IMR-90 (cell line): ENCODE data around the gene CETP. TPM values are rescaled to one million over a fixed set of nuclear protein-coding genes. Genes with fewer than 3 reads are reported as not detected.

Experiments used
- ATAC-seq: fragments of 200-7000 bp; cut with Tn5 transposase; 2 replicates; pipeline ENCODE4 v1.9.1; 2020; ENCODE audit warnings: low read depth, mild to moderate bottlenecking, moderate library complexity
- BruUV-seq: library from RNA; stranded (reverse); fragments of 400-500 nt; replicated peaks from 2 replicates; lab custom pipeline; 2021; lab: Mats Ljungman, UMichigan
- CTCF ChIA-PET: fragments of 300-600 bp; formaldehyde crosslinking; extraction: SDS; loops from one replicate; lab custom pipeline; 2021; ENCODE audit warnings: antibody characterized with exemption; lab: Yijun Ruan, JAX
- POLR2A ChIA-PET: fragments of 300-600 bp; sonication (Branson Sonifier 250); formaldehyde crosslinking; loops from one replicate; lab custom pipeline; 2022; ENCODE audit warnings: antibody characterized with exemption; ENCODE audit not compliant: unreplicated experiment; lab: Charles Lee
- DNase-seq: peaks from one replicate; pipeline ENCODE4 v3.0.0; 2013
- H2AFZ ChIP-seq: replicated peaks from 2 replicates; pipeline ENCODE3; 2013; ENCODE audit warnings: low read length, mild to moderate bottlenecking; ENCODE audit not compliant: poor library complexity
- H2AK5ac ChIP-seq: 2 replicates; pipeline ENCODE4 v1.6.1; 2013; ENCODE audit warnings: low read depth, low read length, inconsistent platforms
- H2AK9ac ChIP-seq: replicated peaks from 2 replicates; pipeline ENCODE3; 2013; ENCODE audit warnings: mild to moderate bottlenecking, low read depth, low read length, moderate library complexity; ENCODE audit not compliant: poor library complexity
- H2BK120ac ChIP-seq: 2 replicates; pipeline ENCODE4 v1.6.1; 2013; ENCODE audit warnings: low read depth, low read length, inconsistent platforms
- H2BK15ac ChIP-seq: 3 replicates; pipeline ENCODE4 v1.6.1; 2013; ENCODE audit warnings: low read depth, low read length, inconsistent platforms
- H2BK20ac ChIP-seq: 2 replicates; pipeline ENCODE4 v1.6.1; 2013; ENCODE audit warnings: low read depth, mild to moderate bottlenecking, inconsistent platforms, low read length, moderate library complexity
- H2BK5ac ChIP-seq: 2 replicates; pipeline ENCODE4 v1.6.1; 2013; ENCODE audit warnings: mild to moderate bottlenecking, low read depth, low read length, inconsistent platforms; ENCODE audit not compliant: poor library complexity, severe bottlenecking
- H3K14ac ChIP-seq: replicated peaks from 2 replicates; pipeline ENCODE4 v1.6.1; 2013; ENCODE audit warnings: low read depth, low read length, inconsistent platforms
- H3K18ac ChIP-seq: 2 replicates; pipeline ENCODE4 v1.6.1; 2013; ENCODE audit warnings: low read depth, low read length, control low read depth
- H3K23ac ChIP-seq: 2 replicates; pipeline ENCODE4 v1.6.1; 2013; ENCODE audit warnings: low read depth, low read length, inconsistent platforms
- H3K27ac ChIP-seq: 2 replicates; pipeline ENCODE4 v1.5.1; 2013; ENCODE audit warnings: mild to moderate bottlenecking, control low read depth, low read length; ENCODE audit not compliant: insufficient read depth
- H3K27me3 ChIP-seq: 2 replicates; pipeline ENCODE4 v1.6.1; 2013; ENCODE audit warnings: low read length; ENCODE audit not compliant: control insufficient read depth, insufficient read depth
- H3K36me3 ChIP-seq: 2 replicates; pipeline ENCODE4 v1.6.1; 2013; ENCODE audit warnings: low read length, mixed read lengths; ENCODE audit not compliant: control insufficient read depth, insufficient read depth
- H3K4ac ChIP-seq: 2 replicates; pipeline ENCODE4 v1.6.1; 2013; ENCODE audit warnings: low read depth, low read length, inconsistent platforms
- H3K4me1 ChIP-seq: 2 replicates; pipeline ENCODE4 v1.6.1; 2013; ENCODE audit warnings: low read length, mixed read lengths; ENCODE audit not compliant: control insufficient read depth, insufficient read depth
- H3K4me2 ChIP-seq: 2 replicates; pipeline ENCODE4 v1.6.1; 2013; ENCODE audit warnings: low read depth, mild to moderate bottlenecking, control low read depth, low read length, moderate library complexity
- H3K4me3 ChIP-seq: 2 replicates; pipeline ENCODE4 v1.5.1; 2013; ENCODE audit warnings: low read depth, mild to moderate bottlenecking, control low read depth, low read length, moderate library complexity; ENCODE audit not compliant: insufficient read depth
- H3K56ac ChIP-seq: 2 replicates; pipeline ENCODE4 v1.6.1; 2013; ENCODE audit warnings: low read length, inconsistent platforms; ENCODE audit not compliant: insufficient read depth; ENCODE audit errors: extremely low read depth
- H3K79me1 ChIP-seq, 2 experiments: 2 replicates each; pipeline ENCODE4 v1.6.1; 2013; ENCODE audit warnings: low read length in 2 of 2, inconsistent platforms in 1 of 2, low read depth in 1 of 2
- H3K9ac ChIP-seq: 2 replicates; pipeline ENCODE4 v1.6.1; 2013; ENCODE audit warnings: low read depth, low read length, control low read depth
- H3K9me1 ChIP-seq: 2 replicates; pipeline ENCODE4 v1.6.1; 2013; ENCODE audit warnings: low read length, inconsistent platforms; ENCODE audit not compliant: insufficient read depth
- H3K9me3 ChIP-seq: 2 replicates; pipeline ENCODE4 v1.6.1; 2013; ENCODE audit warnings: low read length; ENCODE audit not compliant: control insufficient read depth, insufficient read depth
- H4K20me1 ChIP-seq: 2 replicates; pipeline ENCODE4 v1.6.1; 2013; ENCODE audit warnings: low read length, inconsistent platforms; ENCODE audit not compliant: insufficient read depth
- H4K5ac ChIP-seq: 2 replicates; pipeline ENCODE4 v1.6.1; 2013; ENCODE audit warnings: mild to moderate bottlenecking, low read depth, low read length, control low read depth
- H4K8ac ChIP-seq, 2 experiments: 2 replicates each; pipeline ENCODE4 v1.6.1; 2013; ENCODE audit warnings: low read depth in 2 of 2, low read length in 2 of 2, control low read depth in 1 of 2, inconsistent platforms in 1 of 2
- H4K91ac ChIP-seq: 2 replicates; pipeline ENCODE4 v1.6.1; 2013; ENCODE audit warnings: low read depth, low read length, inconsistent platforms; ENCODE audit not compliant: insufficient read depth
- FOS ChIP-seq: fragments of 150-350 bp; IDR thresholded peaks from 2 replicates; pipeline ENCODE4 v1.6.1; 2016; ENCODE audit warnings: low read depth, low read length
- WGBS, 2 experiments: methylation state at CpG; one replicate each; pipeline versions ENCODE4 v1.1.5 to v1.1.7; 2013; ENCODE audit warnings: missing lambda C conversion rate in 2 of 2; ENCODE audit not compliant: insufficient read length in 1 of 2; ENCODE audit errors: extremely low coverage in 2 of 2; 5-methylcytosine and 5-hydroxymethylcytosine counted together
- dilution Hi-C: fragments of 300-500 bp; cut with HindIII; formaldehyde crosslinking; loops from one replicate; pipeline ENCODE4 v1.14.3; 2018; ENCODE audit warnings: low sequenced_read_pairs; ENCODE audit not compliant: unreplicated experiment
- in situ Hi-C: fragments of 300-500 bp; cut with MboI; formaldehyde crosslinking; loops from 3 replicates; pipeline ENCODE4 v1.14.3; 2019; ENCODE audit warnings: low sequenced_read_pairs, inconsistent platforms, mixed read lengths
- intact Hi-C: fragments of 100-400 bp; cut with micrococcal nuclease; formaldehyde crosslinking; loops from 2 replicates; pipeline ENCODE4 v1.10.0; 2022
- polyA plus RNA-seq, 3 experiments: library from polyadenylated mRNA; depleted of rRNA; stranded (reverse); fragments of >200 nt; gene quantifications; 2 replicates each; pipeline ENCODE4 v1.2.3, GENCODE V29; 2012; ENCODE audit warnings: low replicate concordance in 1 of 3
- total RNA-seq: library from RNA; depleted of rRNA; stranded (reverse); fragments of >200 nt; gene quantifications from 2 replicates; pipeline ENCODE4 v1.2.3, GENCODE V29; 2012

Gene CETP
- total and polyA plus RNA-seq, 2 of the 4 experiments (the other 2 are of a cell fraction): not detected

DNA sequence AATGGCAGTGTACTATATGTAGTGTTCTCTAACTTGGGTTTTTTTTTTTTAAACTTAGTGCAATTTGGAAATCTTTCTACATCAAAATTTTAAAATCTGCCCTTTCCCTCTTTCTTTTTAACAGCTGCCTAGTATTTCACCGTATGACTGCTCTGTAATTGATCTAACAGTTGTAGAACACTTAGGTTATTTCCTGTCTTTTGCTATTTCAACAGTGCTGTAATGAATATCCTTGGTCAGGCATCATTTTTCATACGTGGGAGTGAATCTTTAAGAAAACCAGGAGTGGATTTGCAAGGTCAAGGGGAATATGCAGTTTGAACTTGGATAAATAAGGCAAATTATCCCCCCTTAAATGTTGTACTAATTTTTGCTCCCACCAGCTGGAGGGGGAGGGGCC, 31.5 kb downstream of the CETP start:
- no peak overlapping the region for H3K9ac ChIP-seq
- peaks cover 25 to 81% of the 10 kb centered on the region in 2 experiments for H3K79me1 ChIP-seq
- H2AK5ac ChIP-seq: no peak overlapping the region
- no peak overlapping the region for H2BK120ac ChIP-seq
- BruUV-seq: no TSS peak
- ChIA-PET POLR2A (interaction anchor here (0.6 kb wide), 1 partner anchor 28 kb away, joined by 3 read pairs; no protein-coding TSS in a partner anchor), CTCF (no interaction called here)
- no peak overlapping the region for H3K18ac ChIP-seq
- intact Hi-C loops: no loop called here
- no peaks in the 10 kb centered on the region for H3K9me3 ChIP-seq
- H4K8ac ChIP-seq: no peak overlapping the region
- no peak overlapping the region for H3K4me3 ChIP-seq
- dilution Hi-C loops: no loop called here
- no peaks in the 10 kb centered on the region for H4K20me1 ChIP-seq
- H3K36me3 ChIP-seq: no peaks in the 10 kb centered on the region; the same call in 1 of the 2 replicates
- no peak for TF ChIP-seq FOS
- no peak overlapping the region for H3K4ac ChIP-seq
- H3K27ac ChIP-seq: no peak overlapping the region
- H2AFZ ChIP-seq: no peak overlapping the region
- H3K14ac ChIP-seq: no peak overlapping the region
- WGBS, 2 experiments: no CpG with 5 or more reads among the region's 2 CpGs
- DNase-seq (peak; percentile 36), ATAC-seq (no peak)
- H3K56ac ChIP-seq: no peak overlapping the region
- H2BK15ac ChIP-seq: no peak overlapping the region
- H3K23ac ChIP-seq: no peak overlapping the region
- no peak overlapping the region for H4K5ac ChIP-seq
- no peak overlapping the region for H2AK9ac ChIP-seq
- H3K27me3 ChIP-seq: no peaks in the 10 kb centered on the region
- no peak overlapping the region for H2BK5ac ChIP-seq
- peaks cover 22% of the 10 kb centered on the region for H3K4me1 ChIP-seq
- no peak overlapping the region for H4K91ac ChIP-seq
- H2BK20ac ChIP-seq: no peak overlapping the region
- in situ Hi-C loops: no loop called here
- H3K4me2 ChIP-seq: no peak overlapping the region
- H3K9me1 ChIP-seq: peaks cover 16% of the 10 kb centered on the region
